SU-DHL-6 (cell line): ENCODE data around the gene NLRP1.

Source experiments
- EZH2phosphoT487 ChIP-seq: fragments of 200-600 bp; sonication (generic), shearing (Covaris generic); conservative IDR thresholded peaks from 2 replicates; pipeline ENCODE4 v1.6.1; 2018; ENCODE audit warnings: mild to moderate bottlenecking, antibody characterized with exemption, low read length, moderate library complexity, mixed read lengths
- TF ChIP-seq, protein P1 (sequence below): fragments of 200-600 bp; sonication (generic); IDR thresholded peaks from one replicate; pipeline ENCODE4 v1.5.1; 2017; ENCODE audit warnings: antibody characterized with exemption, mild to moderate bottlenecking, low read length, moderate library complexity; ENCODE audit not compliant: insufficient read depth, poor library complexity, severe bottlenecking

DNA sequence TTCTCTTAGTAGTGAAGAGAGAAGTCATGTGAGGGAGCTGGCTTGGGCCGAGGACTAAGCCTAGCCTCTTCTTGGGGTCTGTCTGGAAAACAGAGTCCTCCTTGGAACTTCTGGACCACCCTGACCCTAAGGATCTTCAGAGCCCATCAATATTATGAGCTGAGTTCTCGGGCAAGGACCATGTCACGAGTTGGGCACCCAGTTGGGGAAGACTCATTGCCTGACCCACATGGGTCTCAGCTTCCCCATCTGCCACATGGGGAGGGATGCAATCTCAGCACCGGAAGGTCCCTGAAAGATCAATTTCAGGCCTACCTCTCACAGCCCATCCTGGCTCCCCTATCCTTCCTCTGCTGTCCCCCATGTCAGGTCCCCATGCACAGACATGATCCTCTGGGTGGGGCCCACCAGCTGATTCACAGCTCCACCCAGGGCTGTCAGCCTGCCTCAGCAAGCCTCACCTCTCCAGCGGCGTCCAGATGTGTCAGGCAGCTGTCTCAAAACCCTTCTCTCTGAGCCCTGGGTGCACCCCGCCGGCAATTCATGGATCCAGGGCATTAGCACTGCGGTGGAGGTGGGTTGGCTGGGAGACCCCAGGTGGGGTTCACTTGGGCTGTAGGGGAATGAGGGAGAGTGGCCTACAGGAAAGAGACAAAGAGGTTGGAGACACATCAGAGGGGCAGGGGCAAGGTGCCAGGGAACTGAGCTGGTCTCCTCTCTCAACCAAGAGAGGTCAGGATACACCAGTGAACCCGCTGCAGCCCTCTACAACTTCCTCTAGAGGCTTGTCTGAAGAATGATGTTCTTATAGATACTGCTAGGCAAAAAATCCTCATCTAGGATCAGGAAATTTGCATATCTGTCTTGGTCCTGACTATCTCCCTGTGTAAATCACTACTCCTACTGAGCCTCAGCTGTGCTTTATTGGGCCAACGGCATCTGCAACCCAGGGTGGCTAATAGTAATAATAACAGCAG, 1.8 kb downstream of the NLRP1 start:
- TF ChIP-seq, protein P1, sequence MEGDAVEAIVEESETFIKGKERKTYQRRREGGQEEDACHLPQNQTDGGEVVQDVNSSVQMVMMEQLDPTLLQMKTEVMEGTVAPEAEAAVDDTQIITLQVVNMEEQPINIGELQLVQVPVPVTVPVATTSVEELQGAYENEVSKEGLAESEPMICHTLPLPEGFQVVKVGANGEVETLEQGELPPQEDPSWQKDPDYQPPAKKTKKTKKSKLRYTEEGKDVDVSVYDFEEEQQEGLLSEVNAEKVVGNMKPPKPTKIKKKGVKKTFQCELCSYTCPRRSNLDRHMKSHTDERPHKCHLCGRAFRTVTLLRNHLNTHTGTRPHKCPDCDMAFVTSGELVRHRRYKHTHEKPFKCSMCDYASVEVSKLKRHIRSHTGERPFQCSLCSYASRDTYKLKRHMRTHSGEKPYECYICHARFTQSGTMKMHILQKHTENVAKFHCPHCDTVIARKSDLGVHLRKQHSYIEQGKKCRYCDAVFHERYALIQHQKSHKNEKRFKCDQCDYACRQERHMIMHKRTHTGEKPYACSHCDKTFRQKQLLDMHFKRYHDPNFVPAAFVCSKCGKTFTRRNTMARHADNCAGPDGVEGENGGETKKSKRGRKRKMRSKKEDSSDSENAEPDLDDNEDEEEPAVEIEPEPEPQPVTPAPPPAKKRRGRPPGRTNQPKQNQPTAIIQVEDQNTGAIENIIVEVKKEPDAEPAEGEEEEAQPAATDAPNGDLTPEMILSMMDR = no peak
- no peak for TF ChIP-seq EZH2phosphoT487
